Tibial artery (tissue), 4 donors: Measurements from ENCODE around the gene NFATC1.
A peak's percentile ranks its signal among the peaks of the same experiment; 100 is the strongest.

Source experiments
- DNase-seq, 2 donors: peaks; one replicate each; pipeline ENCODE4 v3.0.0-alpha.2; 2019
- H3K27ac ChIP-seq, 2 donors: fragments of 200-600 bp; sonication (generic) in 1 of 2; 1 replicate in 1 of 2; 2 replicates in 1 of 2; pipeline ENCODE4 v1.5.1; 2018 to 2019; ENCODE audit warnings: mild to moderate bottlenecking in 1 of 2
- H3K27me3 ChIP-seq, 2 donors: fragments of 200-600 bp; sonication (generic) in 1 of 2; one replicate each; pipeline versions ENCODE4 v1.5.1 to v1.6.0; 2016 to 2019
- H3K36me3 ChIP-seq, 3 donors: fragments of 200-600 bp; sonication (generic) in 2 of 3; one replicate each; pipeline ENCODE4 v1.5.1; 2016 to 2019; ENCODE audit warnings: mild to moderate bottlenecking in 2 of 3
- H3K4me1 ChIP-seq, 4 donors: fragments of 200-600 bp; sonication (generic) in 2 of 4; 1 replicate in 3 of 4; 2 replicates in 1 of 4; pipeline ENCODE4 v1.5.1; 2016 to 2019
- H3K4me3 ChIP-seq, 2 donors: fragments of 200-600 bp; sonication (generic) in 1 of 2; 1 replicate in 1 of 2; 2 replicates in 1 of 2; pipeline ENCODE4 v1.5.1; 2018 to 2019; ENCODE audit warnings: mild to moderate bottlenecking in 2 of 2
- H3K9me3 ChIP-seq, 3 donors: fragments of 200-600 bp; sonication (generic) in 1 of 3; one replicate each; pipeline ENCODE4 v1.5.1; 2016 to 2019
- intact Hi-C: fragments of 100-400 bp; cut with DNase I; formaldehyde crosslinking; loops from one replicate; pipeline ENCODE4 v1.15.0; 2023; ENCODE audit warnings: low total_unique reads
- TF ChIP-seq, protein P1 (sequence below), 2 experiments: fragments of 200-600 bp in 1 of 2; fragments of 450-650 bp in 1 of 2; IDR thresholded peaks; one replicate each; pipeline ENCODE4 v1.5.1; 2017 to 2019; ENCODE audit warnings: antibody characterized with exemption in 2 of 2, mild to moderate bottlenecking in 1 of 2, moderate library complexity in 1 of 2

NFATC1 gene

DNA sequence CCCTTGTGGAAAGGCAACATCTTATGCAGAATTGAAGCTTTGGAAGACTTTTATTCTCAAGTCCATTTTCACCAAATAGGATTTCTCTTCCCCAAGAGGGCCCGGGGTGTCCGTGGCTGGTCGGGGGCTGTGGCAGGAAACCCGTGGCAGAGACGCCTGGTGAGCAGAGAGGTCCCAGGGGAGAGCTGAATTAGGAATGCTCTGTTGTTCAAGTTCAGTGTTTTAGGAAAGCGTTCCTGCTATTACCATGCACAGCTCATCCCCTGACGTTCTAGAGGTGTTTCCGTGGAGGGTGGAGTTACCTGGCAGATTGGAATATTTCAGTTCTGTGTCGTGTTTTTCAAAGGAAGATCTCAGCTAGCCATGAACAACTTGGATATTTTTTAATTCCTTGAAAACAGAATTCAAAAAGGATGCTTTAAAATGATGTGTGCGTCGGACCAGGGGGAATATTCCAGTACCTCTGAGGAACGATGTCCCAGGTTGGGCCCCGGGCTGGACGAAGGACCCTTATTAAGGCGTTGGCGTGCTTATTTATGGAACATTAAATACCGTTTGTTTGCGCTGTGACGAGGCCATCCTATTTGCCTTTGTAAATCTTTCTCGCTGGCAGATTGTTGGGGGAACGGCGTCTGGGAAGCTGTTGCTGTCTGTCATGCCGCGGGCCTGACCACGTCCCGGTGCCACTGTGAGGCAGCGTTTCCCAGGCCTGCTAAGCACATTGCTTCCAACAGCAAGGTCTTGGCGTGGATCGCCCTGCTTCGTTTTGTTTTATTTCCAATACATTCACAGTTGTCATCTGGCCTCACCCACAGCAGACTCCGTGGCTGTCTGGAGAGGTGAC, 8.2 kb downstream of the NFATC1 start:
- intact Hi-C loops: loop anchor here (5.0 kb wide), 1 partner anchor 103 kb away; no protein-coding TSS in a partner anchor
- no peaks in the 10 kb centered on the region for H3K27me3 ChIP-seq
- peak overlapping the region; percentile 23 to 40 for H3K4me3 ChIP-seq
- H3K36me3 ChIP-seq: no peaks in the 10 kb centered on the region
- no peak for DNase-seq
- peaks cover 0 to 46% (median 35%) of the 10 kb centered on the region in 4 donors for H3K4me1 ChIP-seq
- H3K9me3 ChIP-seq: no peaks in the 10 kb centered on the region
- TF ChIP-seq, protein P1, sequence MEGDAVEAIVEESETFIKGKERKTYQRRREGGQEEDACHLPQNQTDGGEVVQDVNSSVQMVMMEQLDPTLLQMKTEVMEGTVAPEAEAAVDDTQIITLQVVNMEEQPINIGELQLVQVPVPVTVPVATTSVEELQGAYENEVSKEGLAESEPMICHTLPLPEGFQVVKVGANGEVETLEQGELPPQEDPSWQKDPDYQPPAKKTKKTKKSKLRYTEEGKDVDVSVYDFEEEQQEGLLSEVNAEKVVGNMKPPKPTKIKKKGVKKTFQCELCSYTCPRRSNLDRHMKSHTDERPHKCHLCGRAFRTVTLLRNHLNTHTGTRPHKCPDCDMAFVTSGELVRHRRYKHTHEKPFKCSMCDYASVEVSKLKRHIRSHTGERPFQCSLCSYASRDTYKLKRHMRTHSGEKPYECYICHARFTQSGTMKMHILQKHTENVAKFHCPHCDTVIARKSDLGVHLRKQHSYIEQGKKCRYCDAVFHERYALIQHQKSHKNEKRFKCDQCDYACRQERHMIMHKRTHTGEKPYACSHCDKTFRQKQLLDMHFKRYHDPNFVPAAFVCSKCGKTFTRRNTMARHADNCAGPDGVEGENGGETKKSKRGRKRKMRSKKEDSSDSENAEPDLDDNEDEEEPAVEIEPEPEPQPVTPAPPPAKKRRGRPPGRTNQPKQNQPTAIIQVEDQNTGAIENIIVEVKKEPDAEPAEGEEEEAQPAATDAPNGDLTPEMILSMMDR (IDR thresholded peaks at IDR 0.05): no peak
- H3K27ac ChIP-seq: peak overlapping the region; percentile 85 to 90

DNA sequence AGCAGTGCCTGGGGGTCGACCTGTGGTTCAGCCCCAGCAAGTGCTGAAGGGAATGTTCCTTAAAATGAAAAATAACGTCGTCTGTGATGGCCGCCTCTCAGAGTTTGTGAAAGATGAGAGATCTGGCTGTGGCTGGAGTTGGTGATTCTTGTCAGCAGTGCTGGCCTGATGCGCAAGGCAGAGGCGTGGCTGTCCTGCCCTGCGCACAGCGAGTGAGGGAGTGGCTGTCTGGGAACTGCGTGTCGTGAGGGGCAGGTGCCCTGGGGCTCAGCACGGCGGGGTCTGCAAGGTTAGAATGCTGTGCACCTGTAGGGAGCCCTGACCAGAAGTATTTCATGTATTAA, 8.8 kb downstream of the NFATC1 start:
- TF ChIP-seq, protein P1 (IDR thresholded peaks at IDR 0.05): no peak
- no peaks in the 10 kb centered on the region for H3K36me3 ChIP-seq
- H3K27ac ChIP-seq: peak overlapping the region; percentile 85 to 90
- peaks cover 0 to 42% (median 31%) of the 10 kb centered on the region in 4 donors for H3K4me1 ChIP-seq
- H3K4me3 ChIP-seq: no peak overlapping the region
- intact Hi-C loops: loop anchor here (5.0 kb wide), 1 partner anchor 103 kb away; no protein-coding TSS in a partner anchor
- H3K9me3 ChIP-seq: no peaks in the 10 kb centered on the region
- DNase-seq: no peak
- no peaks in the 10 kb centered on the region for H3K27me3 ChIP-seq

DNA sequence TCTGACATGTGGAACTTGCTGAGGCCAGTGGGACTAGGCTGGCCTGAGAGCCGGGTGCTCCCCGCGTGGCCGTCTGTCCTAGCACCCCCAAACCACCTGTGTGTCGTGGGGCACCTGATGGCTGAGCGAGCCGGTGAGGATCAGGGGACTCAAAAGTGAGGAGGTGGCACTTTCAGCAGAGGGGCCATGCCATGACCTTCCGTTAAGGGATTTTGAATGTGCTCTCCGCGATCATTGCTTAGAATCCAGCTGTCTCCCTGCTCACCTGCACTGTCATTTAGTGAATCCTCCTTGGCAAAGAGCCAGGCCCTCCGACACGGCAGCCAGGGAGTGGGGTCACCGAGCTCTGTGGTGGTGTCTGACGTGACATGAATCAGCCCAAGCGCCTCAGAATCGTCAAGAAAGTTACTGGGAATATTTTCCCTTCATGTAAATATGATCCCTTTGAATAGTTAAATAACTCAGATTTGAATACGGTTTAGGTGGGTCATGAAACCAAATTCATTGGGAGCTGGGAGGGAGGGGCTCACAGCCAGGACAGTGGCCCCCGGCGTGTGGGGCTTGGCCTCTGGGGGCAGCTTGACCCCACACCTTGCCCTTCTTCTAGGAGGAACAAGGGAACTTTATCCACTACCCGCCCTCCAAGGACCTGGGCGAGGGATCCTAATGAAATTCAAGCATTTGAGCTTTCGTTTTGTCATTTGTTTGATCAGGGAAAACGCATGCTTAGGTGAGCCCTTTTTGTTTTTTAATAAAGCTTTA, 9.5 kb downstream of the NFATC1 start:
- no peak for DNase-seq
- Histone ChIP-seq H3K4me1 (peaks cover 0 to 37% (median 27%) of the 10 kb centered on the region in 4 donors), H3K4me3 (no peak overlapping the region), H3K27ac (peak overlapping the region in 1 of 2 donors; percentile 34), H3K9me3 (no peaks in the 10 kb centered on the region), H3K36me3 (peaks cover 0 to 2% (median under 1%) of the 10 kb centered on the region in 3 donors), H3K27me3 (no peaks in the 10 kb centered on the region)
- TF ChIP-seq, protein P1 (IDR thresholded peaks at IDR 0.05): no peak
- intact Hi-C loops: no loop called here

DNA sequence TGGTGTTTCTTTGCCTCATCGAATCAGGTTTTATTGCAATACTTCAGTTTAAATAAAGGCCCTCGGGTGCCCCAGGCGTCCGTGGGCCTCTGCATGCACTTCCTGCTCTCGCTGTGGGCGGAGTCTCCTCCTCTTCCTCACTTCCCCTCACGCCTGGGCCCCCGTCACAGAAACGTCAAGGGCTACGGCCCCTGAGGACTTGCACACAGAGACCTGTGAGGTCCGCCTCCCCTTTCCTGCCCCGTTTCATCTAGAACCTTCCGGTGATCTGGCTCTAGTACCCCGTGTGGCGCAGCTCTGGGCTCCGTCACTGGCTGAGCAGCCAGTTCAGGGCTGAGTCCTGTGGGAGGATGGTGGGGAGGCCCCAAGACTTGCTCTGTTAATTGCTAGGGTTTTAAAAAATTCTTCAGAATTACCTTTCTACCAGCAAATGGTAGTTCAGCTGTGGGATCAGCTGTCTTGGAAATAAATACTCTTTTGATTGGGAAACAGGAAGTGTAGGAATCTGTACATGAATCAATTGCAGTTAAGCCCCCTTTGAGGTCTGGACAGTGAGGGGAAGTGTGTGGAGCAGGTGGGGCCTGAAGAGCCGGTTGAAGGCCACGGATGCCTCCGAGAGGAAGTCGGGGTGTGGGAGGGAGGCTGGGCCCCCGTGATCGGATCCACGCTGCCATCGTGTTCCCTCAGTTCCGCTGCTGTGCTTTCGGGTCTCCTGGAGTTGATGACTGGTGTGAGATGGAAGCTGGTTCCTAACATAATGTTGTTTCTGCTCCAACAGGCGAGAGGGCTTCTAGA, 10.2 kb downstream of the NFATC1 start:
- intact Hi-C loops: no loop called here
- Histone ChIP-seq H3K4me3 (no peak overlapping the region), H3K4me1 (peaks cover 0 to 36% (median 27%) of the 10 kb centered on the region in 4 donors), H3K36me3 (peaks cover 5 to 10% (median 8%) of the 10 kb centered on the region in 3 donors), H3K27ac (peak overlapping the region; percentile 3 to 29), H3K9me3 (no peaks in the 10 kb centered on the region), H3K27me3 (no peaks in the 10 kb centered on the region)
- peak in 1 of 2 donors; percentile 64 for DNase-seq
- TF ChIP-seq, protein P1 (IDR thresholded peaks at IDR 0.05): no peak

DNA sequence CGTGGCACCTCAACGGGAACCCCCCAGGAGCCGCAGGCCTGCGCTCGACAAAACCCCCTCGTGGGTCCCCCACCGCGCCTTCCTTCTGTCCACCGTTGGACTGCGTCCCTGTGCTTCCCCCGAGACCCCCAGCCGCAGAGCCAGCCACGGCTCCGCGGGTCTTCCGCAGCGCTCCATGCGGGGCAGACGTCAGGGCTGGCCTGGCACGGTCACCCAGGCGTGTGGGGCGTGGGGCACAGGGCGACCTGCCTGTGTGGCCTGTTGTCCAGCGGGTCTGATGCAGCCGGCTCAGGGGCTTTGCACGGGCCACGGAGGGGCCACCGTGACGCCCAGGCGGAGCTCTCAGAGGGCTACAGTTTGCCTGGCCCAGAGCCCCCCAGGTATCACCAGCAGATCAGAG, 11.0 kb downstream of the NFATC1 start:
- intact Hi-C loops: no loop called here
- H3K27me3 ChIP-seq: no peaks in the 10 kb centered on the region
- DNase-seq: no peak
- TF ChIP-seq, protein P1 (IDR thresholded peaks at IDR 0.05): no peak
- peaks cover 7 to 16% (median 15%) of the 10 kb centered on the region in 3 donors for H3K36me3 ChIP-seq
- no peak overlapping the region for H3K4me3 ChIP-seq
- peaks cover 0 to 35% (median 24%) of the 10 kb centered on the region in 4 donors for H3K4me1 ChIP-seq
- no peaks in the 10 kb centered on the region for H3K9me3 ChIP-seq
- peak overlapping the region in 1 of 2 donors; percentile 3 for H3K27ac ChIP-seq
